SK-N-SH treated with all-trans-retinoic acid at 6 μM for 48 hours (cell line): ENCODE results near the gene EXOC1.

Source experiments
- ATAC-seq: fragments of 200-7000 bp; cut with Tn5 transposase; 3 replicates; pipeline ENCODE4 v1.9.1; 2020; ENCODE audit warnings: mild to moderate bottlenecking, moderate library complexity
- ARNTL ChIP-seq: fragments of 450-650 bp; formaldehyde crosslinking; IDR thresholded peaks from 2 replicates; pipeline ENCODE4 v1.5.0; 2020; ENCODE audit warnings: low read depth, mild to moderate bottlenecking, moderate library complexity, borderline replicate concordance
- BACH2 ChIP-seq: fragments of 250-450 bp; sonication (Bioruptor Pico); IDR thresholded peaks from 2 replicates; pipeline ENCODE4 v1.9.0; 2021; ENCODE audit warnings: mild to moderate bottlenecking, borderline replicate concordance
- CSDC2 ChIP-seq: fragments of 250-450 bp; sonication (Bioruptor Pico); IDR thresholded peaks from 2 replicates; pipeline ENCODE4 v1.5.0; 2020; ENCODE audit warnings: mild to moderate bottlenecking, moderate library complexity
- ESRRG ChIP-seq: fragments of 250-450 bp; sonication (Bioruptor Pico); IDR thresholded peaks from 2 replicates; pipeline ENCODE4 v1.6.1; 2021; ENCODE audit warnings: mild to moderate bottlenecking
- GLIS3 ChIP-seq: fragments of 250-450 bp; sonication (Bioruptor Pico); IDR thresholded peaks from 2 replicates; pipeline ENCODE4 v1.5.0; 2020; ENCODE audit warnings: mild to moderate bottlenecking, moderate library complexity
- ISL1 ChIP-seq: fragments of 250-450 bp; sonication (Bioruptor Pico); IDR thresholded peaks from 2 replicates; pipeline ENCODE4 v2.1.2; 2022; ENCODE audit warnings: mild to moderate bottlenecking, moderate library complexity
- OSR1 ChIP-seq: fragments of 250-450 bp; sonication (Bioruptor Pico); IDR thresholded peaks from 2 replicates; pipeline ENCODE4 v1.8.0; 2022; ENCODE audit warnings: moderate library complexity, mild to moderate bottlenecking, inconsistent platforms
- PPARA ChIP-seq: fragments of 250-450 bp; sonication (Bioruptor Pico); IDR thresholded peaks from 2 replicates; pipeline ENCODE4 v1.5.0; 2020; ENCODE audit warnings: mild to moderate bottlenecking, borderline replicate concordance
- RARB ChIP-seq: fragments of 250-450 bp; sonication (Bioruptor Pico); IDR thresholded peaks from 2 replicates; pipeline ENCODE4 v1.8.0; 2021; ENCODE audit warnings: mild to moderate bottlenecking, moderate library complexity
- SNAI2 ChIP-seq: fragments of 250-450 bp; sonication (Bioruptor Pico); IDR thresholded peaks from 2 replicates; pipeline ENCODE4 v1.5.0; 2020; ENCODE audit warnings: mild to moderate bottlenecking, moderate library complexity
- TCF4 ChIP-seq: fragments of 250-450 bp; sonication (Bioruptor Pico); IDR thresholded peaks from 2 replicates; pipeline ENCODE4 v1.8.0; 2021; ENCODE audit warnings: mild to moderate bottlenecking, moderate library complexity, borderline replicate concordance
- TOX ChIP-seq: fragments of 250-450 bp; sonication (Bioruptor Pico); IDR thresholded peaks from 2 replicates; pipeline ENCODE4 v1.8.0; 2021; ENCODE audit warnings: mild to moderate bottlenecking, moderate library complexity, borderline replicate concordance
- ZC3H10 ChIP-seq: fragments of 250-450 bp; sonication (Bioruptor Pico); IDR thresholded peaks from 2 replicates; pipeline ENCODE4 v1.5.1; 2021; ENCODE audit warnings: mild to moderate bottlenecking, moderate library complexity
- ZFP3 ChIP-seq: fragments of 250-450 bp; sonication (Bioruptor Pico); IDR thresholded peaks from 2 replicates; pipeline ENCODE4 v1.5.0; 2020; ENCODE audit warnings: mild to moderate bottlenecking, moderate library complexity
- ZFP30 ChIP-seq: fragments of 450-650 bp; formaldehyde crosslinking; IDR thresholded peaks from 2 replicates; pipeline ENCODE4 v1.5.0; 2022; ENCODE audit warnings: mild to moderate bottlenecking, moderate library complexity
- ZNF565 ChIP-seq: fragments of 450-650 bp; formaldehyde crosslinking; conservative IDR thresholded peaks from 2 replicates; pipeline ENCODE4 v1.5.0; 2020; ENCODE audit warnings: low read depth, mild to moderate bottlenecking, moderate library complexity
- ZNF8 ChIP-seq: fragments of 450-650 bp; formaldehyde crosslinking; IDR thresholded peaks from 2 replicates; pipeline ENCODE4 v1.5.0; 2020; ENCODE audit warnings: mild to moderate bottlenecking, moderate library complexity
- TF ChIP-seq, protein P1 (sequence below): fragments of 250-450 bp; sonication (Bioruptor Pico); IDR thresholded peaks from 2 replicates; pipeline ENCODE4 v1.5.1; 2020; ENCODE audit warnings: low read depth, mild to moderate bottlenecking, moderate library complexity
- TF ChIP-seq, protein P2 (sequence below): fragments of 250-450 bp; sonication (Bioruptor Pico); IDR thresholded peaks from 2 replicates; pipeline ENCODE4 v1.5.0; 2020; ENCODE audit warnings: mild to moderate bottlenecking, moderate library complexity
- TF ChIP-seq, protein P3 (sequence below): fragments of 250-450 bp; sonication (Bioruptor Pico); IDR thresholded peaks from 2 replicates; pipeline ENCODE4 v1.5.1; 2021; ENCODE audit warnings: mild to moderate bottlenecking, moderate library complexity

Gene EXOC1, protein sequence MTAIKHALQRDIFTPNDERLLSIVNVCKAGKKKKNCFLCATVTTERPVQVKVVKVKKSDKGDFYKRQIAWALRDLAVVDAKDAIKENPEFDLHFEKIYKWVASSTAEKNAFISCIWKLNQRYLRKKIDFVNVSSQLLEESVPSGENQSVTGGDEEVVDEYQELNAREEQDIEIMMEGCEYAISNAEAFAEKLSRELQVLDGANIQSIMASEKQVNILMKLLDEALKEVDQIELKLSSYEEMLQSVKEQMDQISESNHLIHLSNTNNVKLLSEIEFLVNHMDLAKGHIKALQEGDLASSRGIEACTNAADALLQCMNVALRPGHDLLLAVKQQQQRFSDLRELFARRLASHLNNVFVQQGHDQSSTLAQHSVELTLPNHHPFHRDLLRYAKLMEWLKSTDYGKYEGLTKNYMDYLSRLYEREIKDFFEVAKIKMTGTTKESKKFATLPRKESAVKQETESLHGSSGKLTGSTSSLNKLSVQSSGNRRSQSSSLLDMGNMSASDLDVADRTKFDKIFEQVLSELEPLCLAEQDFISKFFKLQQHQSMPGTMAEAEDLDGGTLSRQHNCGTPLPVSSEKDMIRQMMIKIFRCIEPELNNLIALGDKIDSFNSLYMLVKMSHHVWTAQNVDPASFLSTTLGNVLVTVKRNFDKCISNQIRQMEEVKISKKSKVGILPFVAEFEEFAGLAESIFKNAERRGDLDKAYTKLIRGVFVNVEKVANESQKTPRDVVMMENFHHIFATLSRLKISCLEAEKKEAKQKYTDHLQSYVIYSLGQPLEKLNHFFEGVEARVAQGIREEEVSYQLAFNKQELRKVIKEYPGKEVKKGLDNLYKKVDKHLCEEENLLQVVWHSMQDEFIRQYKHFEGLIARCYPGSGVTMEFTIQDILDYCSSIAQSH

DNA sequence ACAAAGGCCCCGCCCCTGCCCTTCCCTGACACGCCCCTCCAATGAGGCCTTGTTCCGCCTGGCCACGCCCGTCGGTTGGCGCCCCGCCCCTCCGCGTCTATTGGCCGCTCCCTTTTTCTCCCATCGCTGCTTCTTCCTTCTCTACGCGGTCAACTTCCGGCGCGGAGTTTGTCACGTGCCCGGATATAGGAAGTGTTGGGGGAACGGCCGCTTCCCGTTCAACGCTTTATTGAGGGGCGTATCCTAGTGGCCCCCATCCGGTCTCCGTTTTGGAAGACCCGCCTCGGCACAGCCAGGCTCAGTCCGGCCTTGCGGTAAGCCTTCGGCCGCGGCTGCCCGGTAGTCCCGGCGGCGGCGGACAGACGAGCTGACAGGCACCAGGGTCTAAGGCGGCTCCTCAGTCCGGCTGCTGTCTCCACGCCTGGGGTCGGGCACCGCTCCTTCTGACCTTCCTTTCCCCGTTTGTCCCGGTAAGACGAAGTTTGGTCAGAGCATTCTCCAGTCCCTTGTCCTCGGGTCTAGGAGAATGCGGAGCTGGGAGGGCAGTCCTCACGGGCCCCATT is at the start of gene EXOC1:
TSS of gene EXOC1 (plus strand) at position 165 of the 563 bp plus-strand sequence. CDS start 4,676 bp downstream, outside the sequence.
- TF ChIP-seq PPARA (no peak), ZC3H10 (CRISPR knock-in tag) (no peak)
- TF ChIP-seq, protein P1, sequence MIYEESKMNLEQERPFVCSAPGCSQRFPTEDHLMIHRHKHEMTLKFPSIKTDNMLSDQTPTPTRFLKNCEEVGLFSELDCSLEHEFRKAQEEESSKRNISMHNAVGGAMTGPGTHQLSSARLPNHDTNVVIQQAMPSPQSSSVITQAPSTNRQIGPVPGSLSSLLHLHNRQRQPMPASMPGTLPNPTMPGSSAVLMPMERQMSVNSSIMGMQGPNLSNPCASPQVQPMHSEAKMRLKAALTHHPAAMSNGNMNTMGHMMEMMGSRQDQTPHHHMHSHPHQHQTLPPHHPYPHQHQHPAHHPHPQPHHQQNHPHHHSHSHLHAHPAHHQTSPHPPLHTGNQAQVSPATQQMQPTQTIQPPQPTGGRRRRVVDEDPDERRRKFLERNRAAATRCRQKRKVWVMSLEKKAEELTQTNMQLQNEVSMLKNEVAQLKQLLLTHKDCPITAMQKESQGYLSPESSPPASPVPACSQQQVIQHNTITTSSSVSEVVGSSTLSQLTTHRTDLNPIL (CRISPR knock-in tag) = no peak
- ATAC-seq = peak; percentile 98

DNA sequence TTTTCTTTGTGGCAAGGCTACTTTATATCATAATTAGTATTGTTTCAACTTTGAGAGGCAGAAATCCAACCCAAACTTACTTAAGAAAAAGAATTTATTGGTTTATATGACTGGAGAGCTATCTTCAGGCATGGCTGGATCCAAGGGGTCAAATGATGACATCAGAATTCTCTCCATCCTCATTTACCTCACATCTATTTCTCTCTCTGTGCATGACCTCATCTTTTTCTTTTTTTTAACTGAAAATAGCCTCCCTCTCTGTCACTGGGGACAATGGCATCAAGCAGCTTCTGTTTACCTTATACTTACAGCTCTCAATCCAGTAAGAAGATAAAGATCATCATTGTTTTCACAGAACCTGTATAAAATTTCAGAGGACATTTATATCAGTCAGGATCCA is 45.9 kb upstream of the EXOC1 start:
- TF ChIP-seq CSDC2 (no peak), PPARA (no peak), ZFP3 (CRISPR knock-in tag) (no peak), ZNF565 (CRISPR knock-in tag) (no peak), ZNF8 (no peak), ARNTL (CRISPR knock-in tag) (no peak), ESRRG (no peak), SNAI2 (CRISPR knock-in tag) (no peak)

DNA sequence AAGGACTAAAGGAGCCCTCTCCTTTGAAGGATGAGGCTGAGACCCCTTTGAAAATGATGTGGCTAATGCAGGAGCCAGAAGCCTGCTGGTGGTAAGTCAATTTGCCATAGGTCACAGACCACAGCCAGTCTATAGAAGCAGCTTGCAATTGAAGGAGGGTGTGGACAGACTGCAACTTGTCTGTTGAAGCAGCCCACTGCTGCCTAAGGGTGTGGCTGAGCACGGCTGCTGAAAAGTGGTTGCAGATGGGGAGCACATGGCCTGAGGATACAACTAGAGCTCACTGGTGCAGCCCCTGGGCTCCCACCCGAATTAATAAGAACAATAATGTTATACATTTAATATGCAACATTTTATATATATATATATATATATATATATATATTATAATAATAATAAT is 45.3 kb upstream of the EXOC1 start:
- TF ChIP-seq SNAI2 (CRISPR knock-in tag) = no peak
- no peak for TF ChIP-seq CSDC2
- TF ChIP-seq, protein P2, sequence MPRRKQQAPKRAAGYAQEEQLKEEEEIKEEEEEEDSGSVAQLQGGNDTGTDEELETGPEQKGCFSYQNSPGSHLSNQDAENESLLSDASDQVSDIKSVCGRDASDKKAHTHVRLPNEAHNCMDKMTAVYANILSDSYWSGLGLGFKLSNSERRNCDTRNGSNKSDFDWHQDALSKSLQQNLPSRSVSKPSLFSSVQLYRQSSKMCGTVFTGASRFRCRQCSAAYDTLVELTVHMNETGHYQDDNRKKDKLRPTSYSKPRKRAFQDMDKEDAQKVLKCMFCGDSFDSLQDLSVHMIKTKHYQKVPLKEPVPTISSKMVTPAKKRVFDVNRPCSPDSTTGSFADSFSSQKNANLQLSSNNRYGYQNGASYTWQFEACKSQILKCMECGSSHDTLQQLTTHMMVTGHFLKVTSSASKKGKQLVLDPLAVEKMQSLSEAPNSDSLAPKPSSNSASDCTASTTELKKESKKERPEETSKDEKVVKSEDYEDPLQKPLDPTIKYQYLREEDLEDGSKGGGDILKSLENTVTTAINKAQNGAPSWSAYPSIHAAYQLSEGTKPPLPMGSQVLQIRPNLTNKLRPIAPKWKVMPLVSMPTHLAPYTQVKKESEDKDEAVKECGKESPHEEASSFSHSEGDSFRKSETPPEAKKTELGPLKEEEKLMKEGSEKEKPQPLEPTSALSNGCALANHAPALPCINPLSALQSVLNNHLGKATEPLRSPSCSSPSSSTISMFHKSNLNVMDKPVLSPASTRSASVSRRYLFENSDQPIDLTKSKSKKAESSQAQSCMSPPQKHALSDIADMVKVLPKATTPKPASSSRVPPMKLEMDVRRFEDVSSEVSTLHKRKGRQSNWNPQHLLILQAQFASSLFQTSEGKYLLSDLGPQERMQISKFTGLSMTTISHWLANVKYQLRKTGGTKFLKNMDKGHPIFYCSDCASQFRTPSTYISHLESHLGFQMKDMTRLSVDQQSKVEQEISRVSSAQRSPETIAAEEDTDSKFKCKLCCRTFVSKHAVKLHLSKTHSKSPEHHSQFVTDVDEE (CRISPR knock-in tag) = no peak
- no peak for TF ChIP-seq ZNF565 (CRISPR knock-in tag)
- no peak for TF ChIP-seq TOX
- TF ChIP-seq, protein P1 (CRISPR knock-in tag) = no peak
- TF ChIP-seq ARNTL (CRISPR knock-in tag) = no peak
- no peak for TF ChIP-seq BACH2 (CRISPR knock-in tag)
- TF ChIP-seq OSR1 (CRISPR knock-in tag) = no peak
- no peak for TF ChIP-seq GLIS3 (CRISPR knock-in tag)
- ATAC-seq = no peak

More for the DNA sequence above, 45.9 kb upstream of the EXOC1 start:
- no peak for ATAC-seq

DNA sequence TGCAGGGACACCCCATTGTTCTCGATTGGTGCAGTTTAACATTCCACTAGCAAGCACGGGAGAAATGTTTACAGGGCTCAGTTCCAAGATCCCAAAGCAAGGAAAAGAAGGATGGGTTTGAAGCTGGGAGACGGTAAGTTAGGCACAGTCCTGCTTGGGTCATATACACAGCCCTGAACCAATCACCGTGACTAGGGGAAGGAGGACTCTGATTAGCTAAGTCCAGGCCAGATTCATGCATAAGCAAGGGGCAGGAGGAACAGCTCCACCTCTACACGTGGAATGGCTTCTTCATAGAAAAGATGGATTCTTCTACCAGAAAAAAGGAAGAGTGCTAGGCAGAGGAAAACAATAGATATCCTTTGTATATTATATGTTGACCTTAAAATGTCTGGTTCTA is 44.8 kb upstream of the EXOC1 start:
- no peak for ATAC-seq
- TF ChIP-seq RARB (CRISPR knock-in tag) = no peak
- TF ChIP-seq, protein P1 (CRISPR knock-in tag) = no peak
- TF ChIP-seq ZC3H10 (CRISPR knock-in tag) = no peak
- TF ChIP-seq ESRRG = no peak
- TF ChIP-seq CSDC2 = no peak
- TF ChIP-seq, protein P2 (CRISPR knock-in tag) = no peak
- TF ChIP-seq OSR1 (CRISPR knock-in tag) = no peak
- no peak for TF ChIP-seq TOX
- no peak for TF ChIP-seq ZNF565 (CRISPR knock-in tag)
- no peak for TF ChIP-seq PPARA
- TF ChIP-seq ZNF8 = no peak
- TF ChIP-seq TCF4 (CRISPR knock-in tag) = no peak
- no peak for TF ChIP-seq ISL1 (CRISPR knock-in tag)
- no peak for TF ChIP-seq ZFP30
- TF ChIP-seq, protein P3, sequence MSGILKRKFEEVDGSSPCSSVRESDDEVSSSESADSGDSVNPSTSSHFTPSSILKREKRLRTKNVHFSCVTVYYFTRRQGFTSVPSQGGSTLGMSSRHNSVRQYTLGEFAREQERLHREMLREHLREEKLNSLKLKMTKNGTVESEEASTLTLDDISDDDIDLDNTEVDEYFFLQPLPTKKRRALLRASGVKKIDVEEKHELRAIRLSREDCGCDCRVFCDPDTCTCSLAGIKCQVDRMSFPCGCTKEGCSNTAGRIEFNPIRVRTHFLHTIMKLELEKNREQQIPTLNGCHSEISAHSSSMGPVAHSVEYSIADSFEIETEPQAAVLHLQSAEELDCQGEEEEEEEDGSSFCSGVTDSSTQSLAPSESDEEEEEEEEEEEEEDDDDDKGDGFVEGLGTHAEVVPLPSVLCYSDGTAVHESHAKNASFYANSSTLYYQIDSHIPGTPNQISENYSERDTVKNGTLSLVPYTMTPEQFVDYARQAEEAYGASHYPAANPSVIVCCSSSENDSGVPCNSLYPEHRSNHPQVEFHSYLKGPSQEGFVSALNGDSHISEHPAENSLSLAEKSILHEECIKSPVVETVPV = no peak
- no peak for TF ChIP-seq BACH2 (CRISPR knock-in tag)
- TF ChIP-seq GLIS3 (CRISPR knock-in tag) = no peak
